Muscle layer of colon (tissue), 2 donors: ENCODE data around the gene RGS10.

Source experiments
- H3K27ac ChIP-seq: one replicate; pipeline ENCODE4 v1.7.0; 2013; ENCODE audit warnings: low read depth, mild to moderate bottlenecking, low read length, moderate library complexity
- H3K27me3 ChIP-seq, 2 donors: one replicate each; pipeline ENCODE4 v1.7.0; 2013; ENCODE audit warnings: low read length in 2 of 2, mild to moderate bottlenecking in 2 of 2; ENCODE audit not compliant: insufficient read depth in 2 of 2, control insufficient read depth in 1 of 2
- H3K36me3 ChIP-seq: one replicate; pipeline ENCODE4 v1.7.0; 2013; ENCODE audit warnings: mild to moderate bottlenecking, low read length; ENCODE audit not compliant: insufficient read depth
- H3K4me1 ChIP-seq: one replicate; pipeline ENCODE4 v1.7.0; 2013; ENCODE audit warnings: mild to moderate bottlenecking, low read length; ENCODE audit not compliant: insufficient read depth
- H3K4me3 ChIP-seq, 2 donors: one replicate each; pipeline ENCODE4 v1.7.0; 2013; ENCODE audit warnings: low read length in 2 of 2, low read depth in 1 of 2, mild to moderate bottlenecking in 1 of 2, moderate library complexity in 1 of 2
- H3K9ac ChIP-seq: one replicate; pipeline ENCODE4 v1.7.0; 2013; ENCODE audit warnings: low read length
- H3K9me3 ChIP-seq: one replicate; pipeline ENCODE4 v1.7.0; 2013; ENCODE audit warnings: mild to moderate bottlenecking, low read length
- donor health status: abdominal sarcoma.
- donor health status: Adenocarcinoma of cecum.

RGS10 gene

GRCh38 chr10:119451300-119451896 is 91.1 kb downstream of the RGS10 start:
- Histone ChIP-seq H3K4me3 (no peak overlapping the region), H3K9me3 (no peaks in the 10 kb centered on the region), H3K36me3 (peaks cover 15% of the 10 kb centered on the region), H3K27me3 (no peaks in the 10 kb centered on the region), H3K27ac (no peak overlapping the region), H3K4me1 (peaks cover 5% of the 10 kb centered on the region), H3K9ac (no peak overlapping the region)

GRCh38 chr10:119450606-119451299 is 91.8 kb downstream of the RGS10 start:
- Histone ChIP-seq H3K9ac (no peak overlapping the region), H3K27ac (no peak overlapping the region), H3K4me3 (no peak overlapping the region), H3K9me3 (no peaks in the 10 kb centered on the region), H3K36me3 (peaks cover 15% of the 10 kb centered on the region), H3K27me3 (no peaks in the 10 kb centered on the region), H3K4me1 (peaks cover 5% of the 10 kb centered on the region)
